Measurements from ENCODE around the gene PRPF38B.

PRPF38B gene

DNA sequence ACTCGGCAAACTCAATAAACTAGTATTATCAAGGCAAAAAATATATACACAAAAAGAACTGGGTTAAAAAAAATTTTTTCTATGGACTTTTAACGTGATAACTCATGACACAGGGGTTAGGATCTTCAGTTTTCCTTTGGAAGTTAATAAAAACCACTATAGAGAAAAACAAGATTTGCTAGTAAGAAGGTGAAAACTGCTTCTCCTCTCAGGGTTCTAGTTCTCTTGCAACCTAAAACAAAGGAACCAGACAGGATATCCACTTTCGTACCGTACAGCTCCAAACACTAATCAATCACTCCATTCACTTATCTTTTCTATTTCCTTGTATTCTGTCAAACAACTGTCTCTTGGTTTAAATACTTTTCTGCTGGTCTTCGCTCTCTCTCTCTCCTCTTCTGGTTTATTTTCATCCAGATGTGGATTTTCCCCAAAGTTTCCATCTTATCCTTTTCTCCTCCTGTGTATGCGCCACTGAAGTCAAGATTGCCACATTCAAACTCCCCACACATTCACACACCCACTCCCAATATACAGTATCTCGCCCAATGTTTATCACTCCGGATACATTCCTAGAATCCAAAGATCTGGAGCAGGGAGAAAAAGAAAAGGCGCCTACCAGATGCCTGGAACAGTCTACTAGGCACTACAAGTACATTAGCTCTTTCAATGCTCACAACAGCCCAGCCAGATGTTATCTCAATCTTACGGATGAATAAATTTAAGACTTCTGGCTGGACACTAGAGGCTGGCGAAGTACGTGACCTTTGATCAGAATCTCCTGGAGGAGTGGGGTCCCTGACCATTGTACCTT, 775 bp upstream of the PRPF38B start:
- Histone ChIP-seq H3K4me3 (ENCODE audit: insufficient read depth, low read length, poor library complexity, severe bottlenecking) (peak overlapping the region; percentile 98), H4K20me1 (ENCODE audit: low read depth, low read length) (peaks cover 28% of the 10 kb centered on the region), H3F3A (ENCODE audit: insufficient read depth) (peaks cover 4% of the 10 kb centered on the region; the same call in 1 of the 2 replicates), H3K36me3 (ENCODE audit: low read length) (peaks cover 18% of the 10 kb centered on the region), H3K9me3 (ENCODE audit: insufficient read depth, low read length) (no peaks in the 10 kb centered on the region), H3K9ac (ENCODE audit: low read length) (peak overlapping the region; percentile 73), H3K79me2 (ENCODE audit: insufficient read depth, low read length) (peaks cover 49% of the 10 kb centered on the region), H3K4me2 (ENCODE audit: low read depth, low read length, poor library complexity, severe bottlenecking) (peak overlapping the region; percentile 85), H3K9me2 (replicated peaks; ENCODE audit: insufficient read depth, low read length) (no peaks in the 10 kb centered on the region), H3K27ac (ENCODE audit: low read depth, low read length) (peak overlapping the region; percentile 90), H2AFZ (ENCODE audit: low read depth, low read length, severe bottlenecking) (peak overlapping the region; percentile 68), H3K27me3 (ENCODE audit: low read length) (no peaks in the 10 kb centered on the region)
- TF ChIP-seq EZH2phosphoT487 (conservative IDR thresholded peaks at IDR 0.05; ENCODE audit: low read length) (no peak), CTCF (IDR thresholded peaks at IDR 0.05; ENCODE audit: insufficient read depth, low read length, poor library complexity, severe bottlenecking) (no peak)

DNA sequence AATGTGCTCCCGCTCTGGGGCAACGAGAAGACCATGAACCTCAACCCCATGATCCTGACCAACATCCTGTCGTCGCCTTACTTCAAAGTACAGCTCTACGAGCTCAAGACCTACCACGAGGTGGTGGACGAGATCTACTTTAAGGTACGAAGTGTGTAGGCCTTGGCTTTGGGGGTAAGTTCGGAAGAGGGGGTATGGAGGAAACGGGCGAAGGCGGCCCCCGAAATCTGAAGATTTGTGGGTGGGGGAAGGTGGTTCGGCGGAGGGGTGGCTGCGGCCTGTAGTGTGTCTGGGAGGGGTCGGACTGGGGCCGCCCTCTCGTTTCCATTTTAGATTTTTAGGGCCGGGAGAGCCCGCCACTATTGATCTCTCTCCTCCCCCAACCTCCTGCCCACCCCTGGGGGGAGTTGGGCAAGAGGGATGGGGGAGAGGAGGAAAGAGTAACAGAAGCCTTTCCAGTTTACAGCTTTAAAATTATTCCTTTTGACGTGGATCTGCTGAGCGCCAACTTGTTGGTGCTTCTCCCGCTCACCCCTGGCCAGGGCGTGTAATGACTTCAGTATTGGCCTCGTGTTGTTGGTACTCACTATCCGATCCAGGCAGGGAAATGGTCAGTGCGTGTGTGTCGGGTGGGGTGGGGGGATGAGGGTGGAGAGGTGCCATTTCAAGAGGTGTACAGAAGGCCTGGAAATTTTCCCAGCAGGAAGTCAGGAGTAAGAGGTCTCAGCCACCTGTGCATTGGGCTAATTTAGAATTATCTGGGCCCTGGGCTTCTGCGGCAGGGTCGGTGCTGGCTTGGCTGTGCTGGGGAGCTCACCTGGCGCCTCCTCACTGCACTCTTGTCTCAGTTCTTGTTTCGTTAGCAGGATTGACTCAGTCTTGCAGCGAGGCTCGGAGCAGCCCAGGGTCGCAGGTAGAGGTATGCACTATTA, 880 bp downstream of the PRPF38B start:
- TF ChIP-seq CTCF (IDR thresholded peaks at IDR 0.05; ENCODE audit: insufficient read depth, low read length, poor library complexity, severe bottlenecking) (peak; percentile 34), EZH2phosphoT487 (conservative IDR thresholded peaks at IDR 0.05; ENCODE audit: low read length) (no peak)
- peak overlapping the region; percentile 90 for H3K27ac ChIP-seq (ENCODE audit: low read depth, low read length)
- peaks cover 43% of the 10 kb centered on the region for H4K20me1 ChIP-seq (ENCODE audit: low read depth, low read length)
- H3K9me3 ChIP-seq (ENCODE audit: insufficient read depth, low read length): no peaks in the 10 kb centered on the region
- H3K9ac ChIP-seq (ENCODE audit: low read length): peak overlapping the region; percentile 73
- H3K27me3 ChIP-seq (ENCODE audit: low read length): no peaks in the 10 kb centered on the region
- H3F3A ChIP-seq (ENCODE audit: insufficient read depth): peaks cover 10% of the 10 kb centered on the region; the same call in 1 of the 2 replicates
- H3K4me2 ChIP-seq (ENCODE audit: low read depth, low read length, poor library complexity, severe bottlenecking): peak overlapping the region; percentile 97
- H3K36me3 ChIP-seq (ENCODE audit: low read length): peaks cover 34% of the 10 kb centered on the region
- H2AFZ ChIP-seq (ENCODE audit: low read depth, low read length, severe bottlenecking): peak overlapping the region; percentile 68
- H3K9me2 ChIP-seq (replicated peaks; ENCODE audit: insufficient read depth, low read length): no peaks in the 10 kb centered on the region
- H3K4me3 ChIP-seq (ENCODE audit: insufficient read depth, low read length, poor library complexity, severe bottlenecking): peak overlapping the region; percentile 98
- H3K79me2 ChIP-seq (ENCODE audit: insufficient read depth, low read length): peaks cover 55% of the 10 kb centered on the region

GRCh38 chr1:108695535-108695934, 3.4 kb downstream of the PRPF38B start:
- H4K20me1 ChIP-seq (ENCODE audit: low read depth, low read length): peaks cover 44% of the 10 kb centered on the region
- no peak overlapping the region for H3K27ac ChIP-seq (ENCODE audit: low read depth, low read length)
- no peaks in the 10 kb centered on the region for H3K9me3 ChIP-seq (ENCODE audit: insufficient read depth, low read length)
- no peak overlapping the region for H3K4me3 ChIP-seq (ENCODE audit: insufficient read depth, low read length, poor library complexity, severe bottlenecking)
- no peaks in the 10 kb centered on the region for H3K9me2 ChIP-seq (replicated peaks; ENCODE audit: insufficient read depth, low read length)
- TF ChIP-seq EZH2phosphoT487 (conservative IDR thresholded peaks at IDR 0.05; ENCODE audit: low read length) (no peak), CTCF (IDR thresholded peaks at IDR 0.05; ENCODE audit: insufficient read depth, low read length, poor library complexity, severe bottlenecking) (no peak)
- H3K9ac ChIP-seq (ENCODE audit: low read length): no peak overlapping the region
- peaks cover 35% of the 10 kb centered on the region; the same call in 1 of the 2 replicates for H3F3A ChIP-seq (ENCODE audit: insufficient read depth)
- H3K79me2 ChIP-seq (ENCODE audit: insufficient read depth, low read length): peaks cover 55% of the 10 kb centered on the region
- H3K4me2 ChIP-seq (ENCODE audit: low read depth, low read length, poor library complexity, severe bottlenecking): peak overlapping the region; percentile 97
- H3K36me3 ChIP-seq (ENCODE audit: low read length): peaks cover 60% of the 10 kb centered on the region
- H2AFZ ChIP-seq (ENCODE audit: low read depth, low read length, severe bottlenecking): no peak overlapping the region
- no peaks in the 10 kb centered on the region for H3K27me3 ChIP-seq (ENCODE audit: low read length)

Data from SU-DHL-6 (cell line).